HAP-1 (cell line): ENCODE results near the gene TUT7.
"Not testable (repeated sequence)": the region's sequence is repeated elsewhere in the genome, so short reads cannot be mapped to it uniquely, and the experiment has no call there.

Source experiments
- DNase-seq, 2 experiments: peaks; one replicate each; pipeline ENCODE4 v3.0.0-alpha.2; 2016 to 2020; ENCODE audit warnings: low spot score in 2 of 2
- H3K27me3 ChIP-seq: fragments of 250-450 bp; sonication (Bioruptor Pico); 2 replicates; pipeline ENCODE4 v1.5.1; 2020; ENCODE audit warnings: low read depth, mild to moderate bottlenecking, moderate library complexity
- H3K36me3 ChIP-seq: fragments of 250-450 bp; sonication (Bioruptor Pico); replicated peaks from 2 replicates; pipeline ENCODE4 v1.5.1; 2020; ENCODE audit warnings: mild to moderate bottlenecking
- H3K4me1 ChIP-seq: fragments of 250-450 bp; sonication (Bioruptor Pico); 2 replicates; pipeline ENCODE4 v1.5.1; 2020; ENCODE audit warnings: mild to moderate bottlenecking
- H3K4me3 ChIP-seq: fragments of 250-450 bp; sonication (Bioruptor Pico); 2 replicates; pipeline ENCODE4 v1.5.1; 2020; ENCODE audit warnings: mild to moderate bottlenecking, moderate library complexity
- H3K9me3 ChIP-seq: fragments of 250-450 bp; sonication (Bioruptor Pico); 2 replicates; pipeline ENCODE4 v1.5.1; 2020; ENCODE audit warnings: mild to moderate bottlenecking, moderate library complexity
- in situ Hi-C: fragments of 300-500 bp; cut with MboI; formaldehyde crosslinking; loops from 3 replicates; pipeline ENCODE4 v1.14.3; 2020; ENCODE audit warnings: low sequenced_read_pairs, inconsistent platforms, mixed read lengths

TUT7 gene

DNA sequence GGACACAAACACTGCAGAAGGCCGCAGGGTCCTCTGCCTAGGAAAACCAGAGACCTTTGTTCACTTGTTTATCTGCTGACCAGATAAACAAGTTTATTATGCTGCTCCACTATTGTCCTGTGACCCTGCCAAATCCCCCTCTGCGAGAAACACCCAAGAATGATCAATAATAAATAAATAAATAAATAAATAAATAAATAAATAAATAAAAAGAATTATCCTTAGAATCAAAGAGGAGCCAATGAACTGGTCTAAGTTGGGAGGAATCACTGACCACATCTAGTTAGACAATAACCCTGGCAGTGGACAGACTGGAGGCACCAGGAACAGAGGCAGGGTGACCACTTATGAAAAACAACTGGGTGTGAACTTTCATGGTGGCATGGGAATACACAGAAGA lies 41.3 kb downstream of the TUT7 start:
- H3K27me3 ChIP-seq, DNase-seq, H3K4me3 ChIP-seq, H3K9me3 ChIP-seq, in situ Hi-C loops, H3K4me1 ChIP-seq: not testable (repeated sequence)
- H3K36me3 ChIP-seq, result peaks cover 36% of the 10 kb centered on the region

DNA sequence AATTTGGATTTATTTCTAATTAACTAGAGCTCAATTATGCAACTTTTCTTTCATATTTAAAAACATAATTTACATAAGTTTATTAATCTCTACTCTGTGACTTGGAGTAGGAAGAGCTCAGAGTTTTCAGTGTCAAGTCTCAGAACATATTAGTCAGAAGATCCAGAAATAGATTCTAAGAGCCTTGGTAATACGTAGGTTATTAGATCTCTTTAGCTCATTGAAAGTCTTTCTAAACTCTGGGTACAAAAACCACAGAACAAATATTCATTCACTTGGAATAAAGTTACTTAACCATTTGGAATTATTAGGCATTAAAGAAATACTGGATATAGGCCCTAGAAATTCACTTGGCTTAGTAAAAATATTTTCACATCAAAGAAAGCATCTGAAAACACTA lies 45.5 kb downstream of the TUT7 start:
- Histone ChIP-seq H3K9me3 (no peaks in the 10 kb centered on the region), H3K4me3 (no peak overlapping the region), H3K4me1 (peaks cover 6% of the 10 kb centered on the region), H3K36me3 (peaks cover 26% of the 10 kb centered on the region), H3K27me3 (no peaks in the 10 kb centered on the region)
- in situ Hi-C loops, result no loop called here
- DNase-seq, result no peak

DNA sequence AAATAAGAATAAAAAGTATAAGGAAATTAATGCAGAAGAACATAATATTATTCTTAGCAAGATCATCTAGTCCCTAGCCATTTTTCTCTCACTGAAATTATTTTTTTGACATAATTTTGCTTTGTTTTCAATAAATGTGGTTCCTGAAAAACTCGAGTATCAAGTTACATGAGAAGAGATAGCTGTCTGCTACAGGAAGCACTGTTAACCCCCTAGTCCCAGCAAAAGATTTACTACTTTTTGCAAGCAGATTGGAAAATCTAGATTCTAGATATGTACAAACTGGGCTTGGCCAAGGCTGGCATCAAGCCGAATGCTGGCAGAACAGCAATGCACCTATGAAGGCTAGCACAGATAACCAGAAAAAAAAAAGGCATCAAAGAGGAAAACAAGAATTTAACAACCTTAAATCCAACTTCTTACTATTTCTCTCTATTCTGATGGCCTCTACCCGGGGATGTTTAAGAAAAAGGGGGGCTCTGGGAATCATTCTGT lies 49.9 kb downstream of the TUT7 start:
- DNase-seq, result no peak
- no peaks in the 10 kb centered on the region for H3K9me3 ChIP-seq
- H3K27me3 ChIP-seq, result no peaks in the 10 kb centered on the region
- no peak overlapping the region for H3K4me3 ChIP-seq
- in situ Hi-C loops, result no loop called here
- peaks cover 13% of the 10 kb centered on the region for H3K4me1 ChIP-seq
- H3K36me3 ChIP-seq, result peaks cover 21% of the 10 kb centered on the region

DNA sequence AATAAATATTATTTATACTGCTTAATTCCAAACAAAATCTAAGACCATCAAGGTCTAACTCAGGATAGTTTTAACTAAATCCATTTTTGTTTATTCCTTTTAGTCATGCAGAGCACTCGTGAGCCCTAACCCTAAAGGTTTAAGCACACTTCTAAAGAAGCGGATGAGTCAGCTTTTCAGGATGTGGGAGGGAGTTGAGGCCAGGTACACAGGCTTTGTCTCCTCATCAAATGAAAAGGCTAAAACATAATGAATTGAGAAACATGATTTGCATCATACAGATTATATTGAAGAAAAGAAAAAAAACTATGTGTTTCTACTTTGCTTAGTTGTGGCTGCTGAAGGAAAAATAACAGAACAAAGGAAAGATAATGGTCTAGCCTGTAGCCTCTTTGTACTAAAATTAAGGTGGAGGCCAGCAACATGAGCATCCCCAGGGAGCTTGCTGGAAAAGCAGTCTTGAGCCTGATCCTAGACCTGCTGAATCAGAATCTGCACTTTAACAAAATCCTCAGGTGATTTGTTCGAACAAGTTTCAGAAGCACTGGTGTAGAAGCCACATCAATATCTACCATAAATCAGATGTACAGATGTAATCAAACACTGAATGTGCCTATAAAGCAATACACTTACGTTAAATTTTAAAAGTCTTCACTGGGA lies 50.8 kb downstream of the TUT7 start:
- Histone ChIP-seq H3K4me3 (no peak overlapping the region), H3K27me3 (no peaks in the 10 kb centered on the region), H3K36me3 (peaks cover 22% of the 10 kb centered on the region), H3K4me1 (peaks cover 13% of the 10 kb centered on the region), H3K9me3 (no peaks in the 10 kb centered on the region)
- in situ Hi-C loops, result no loop called here
- peak; percentile 39 to 60 for DNase-seq

DNA sequence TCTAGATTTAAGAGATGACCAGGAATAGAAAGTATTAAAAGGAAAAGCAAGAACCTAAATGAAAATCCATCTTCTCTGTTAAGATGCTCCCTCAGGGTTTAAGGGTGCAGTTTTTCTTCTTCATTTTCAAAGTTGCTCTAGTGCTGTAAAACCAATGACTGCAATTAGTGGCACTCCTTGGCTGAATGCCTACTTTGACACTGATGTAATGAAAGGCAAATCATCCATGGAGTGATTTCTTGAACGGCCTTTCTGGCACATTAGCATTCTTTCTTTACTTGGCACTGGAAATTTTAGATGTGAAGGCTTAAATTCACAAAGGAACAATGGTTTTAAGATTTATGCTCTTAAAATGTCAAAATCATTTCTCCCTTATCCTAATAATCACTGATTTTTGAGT lies 52.5 kb downstream of the TUT7 start:
- Histone ChIP-seq H3K4me1 (peaks cover 13% of the 10 kb centered on the region), H3K9me3 (no peaks in the 10 kb centered on the region), H3K36me3 (peaks cover 20% of the 10 kb centered on the region), H3K4me3 (no peak overlapping the region), H3K27me3 (no peaks in the 10 kb centered on the region)
- in situ Hi-C loops, result no loop called here
- DNase-seq, result no peak

DNA sequence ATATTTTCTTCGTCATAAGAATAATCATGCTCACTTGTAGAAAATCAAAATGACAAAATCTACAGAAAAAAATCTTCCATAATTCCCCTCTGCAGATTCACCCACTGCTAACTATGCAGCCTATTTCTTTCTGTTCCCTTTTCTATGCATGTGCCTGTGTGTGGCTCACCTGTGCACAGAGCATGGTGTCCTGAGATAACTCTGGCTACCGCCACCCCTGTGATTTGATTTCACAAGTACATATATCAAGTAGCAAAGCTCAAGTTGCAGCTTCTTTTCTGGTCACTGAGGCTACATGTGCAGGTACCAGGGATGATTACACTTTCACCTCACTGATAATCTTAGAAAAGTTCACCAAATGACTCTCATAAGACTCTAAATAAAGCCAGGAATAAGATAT lies 53.5 kb downstream of the TUT7 start:
- Histone ChIP-seq H3K36me3 (peaks cover 21% of the 10 kb centered on the region), H3K4me1 (peaks cover 13% of the 10 kb centered on the region), H3K9me3 (no peaks in the 10 kb centered on the region), H3K4me3 (no peak overlapping the region), H3K27me3 (no peaks in the 10 kb centered on the region)
- in situ Hi-C loops, result no loop called here
- no peak for DNase-seq

DNA sequence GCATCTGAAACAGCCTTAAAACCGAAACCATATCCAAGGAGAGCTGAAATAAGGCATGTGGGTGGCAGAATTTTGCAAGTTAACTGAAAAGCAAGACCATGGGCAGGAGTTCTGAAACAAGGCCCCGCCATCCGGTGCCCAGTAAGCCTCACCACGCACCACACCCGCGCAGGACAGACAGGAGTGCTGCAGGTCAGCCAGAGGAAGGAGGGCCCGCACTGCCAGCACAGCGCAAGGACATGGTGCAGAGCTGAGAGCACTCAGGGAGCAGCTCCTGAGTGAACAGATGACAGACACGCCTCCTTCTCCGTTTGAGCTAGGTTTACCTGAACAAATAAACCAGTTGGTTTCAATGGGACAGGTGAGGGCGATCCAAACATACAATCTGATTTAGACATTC lies 55.3 kb downstream of the TUT7 start:
- no peak for DNase-seq
- H3K9me3 ChIP-seq, result no peaks in the 10 kb centered on the region
- in situ Hi-C loops, result no loop called here
- no peak overlapping the region for H3K4me3 ChIP-seq
- H3K27me3 ChIP-seq, result no peaks in the 10 kb centered on the region
- H3K36me3 ChIP-seq, result peaks cover 21% of the 10 kb centered on the region
- H3K4me1 ChIP-seq, result peaks cover 9% of the 10 kb centered on the region

DNA sequence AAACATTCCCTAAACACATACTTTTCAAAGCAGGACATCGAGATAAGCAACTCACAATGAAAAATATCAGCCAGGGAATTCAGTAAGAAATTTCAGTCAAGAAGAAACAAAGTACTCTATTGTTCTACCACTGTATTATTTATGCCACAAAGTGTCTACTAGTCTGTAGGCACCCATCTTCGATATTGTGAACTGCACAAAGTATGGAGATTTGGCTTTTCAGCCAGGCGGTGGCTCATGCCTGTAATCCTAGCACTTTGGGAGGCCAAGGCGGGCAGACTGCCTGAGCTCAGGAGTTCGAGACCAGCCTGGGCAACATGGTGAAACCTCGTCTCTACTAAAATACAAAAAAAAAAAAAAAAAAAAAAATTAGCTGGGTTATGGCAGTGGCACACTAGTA lies 63.9 kb downstream of the TUT7 start:
- H3K27me3 ChIP-seq, in situ Hi-C loops: not testable (repeated sequence)

DNA sequence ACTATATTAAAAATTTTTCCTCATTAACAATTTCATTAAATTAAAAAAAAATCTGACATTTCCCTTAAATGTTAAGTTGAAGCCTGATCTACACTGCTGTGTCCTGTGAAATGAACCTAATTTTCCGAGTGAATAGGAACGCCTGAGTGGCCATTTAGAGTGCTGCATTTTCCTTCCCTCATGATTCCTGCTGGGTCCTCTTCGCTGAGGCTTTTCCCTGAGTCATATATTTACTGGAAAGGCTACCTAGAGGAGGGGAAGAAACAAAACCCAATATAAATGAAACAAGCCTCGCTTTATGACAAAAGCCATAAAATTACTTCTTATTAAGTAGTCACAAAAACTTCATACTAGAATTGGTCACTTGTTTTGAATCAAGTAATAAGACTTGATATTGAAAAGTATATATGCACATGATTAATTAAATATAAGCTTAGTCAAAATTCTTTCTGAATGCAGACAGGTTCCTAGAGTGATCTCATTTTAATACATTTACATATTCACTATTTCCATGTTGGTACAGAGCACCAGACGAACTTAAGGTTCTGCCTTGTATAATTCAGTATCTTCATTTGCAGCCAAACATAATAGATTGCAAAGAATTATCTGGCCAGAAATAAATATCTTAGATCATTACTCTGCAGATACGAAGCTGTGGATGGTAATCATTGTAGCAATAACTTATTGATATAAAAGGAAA lies 65.6 kb downstream of the TUT7 start:
- Histone ChIP-seq H3K4me3 (no peak overlapping the region), H3K4me1 (peaks cover 8% of the 10 kb centered on the region), H3K27me3 (no peaks in the 10 kb centered on the region), H3K9me3 (no peaks in the 10 kb centered on the region), H3K36me3 (no peaks in the 10 kb centered on the region)
- in situ Hi-C loops, result loop anchor here (5.0 kb wide), 1 partner anchor 64 kb away; the partner anchor contains the start of gene TUT7
- no peak for DNase-seq

More for the DNA sequence above, 63.9 kb downstream of the TUT7 start:
- not testable (repeated sequence) for DNase-seq, H3K36me3 ChIP-seq, H3K4me3 ChIP-seq, H3K4me1 ChIP-seq, H3K9me3 ChIP-seq

DNA sequence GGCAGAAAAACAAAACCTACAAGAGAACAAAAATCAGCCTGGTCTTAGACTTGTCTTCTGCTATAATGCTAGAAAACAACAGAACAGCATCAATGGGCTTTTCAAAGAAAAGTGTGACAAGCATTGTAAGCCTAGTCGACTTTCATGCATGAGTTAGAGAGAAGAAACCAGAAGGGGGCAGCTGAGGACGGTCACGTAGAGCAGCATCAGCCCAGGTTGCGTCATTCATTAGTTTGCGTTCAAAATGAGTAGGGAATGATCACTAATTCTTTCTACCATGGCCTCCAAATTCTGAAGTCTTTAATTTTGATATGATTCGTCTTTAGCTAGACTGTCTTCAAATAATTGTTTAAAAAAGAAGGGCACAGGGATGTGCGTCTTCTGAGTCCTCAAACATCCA lies 67.2 kb downstream of the TUT7 start:
- Histone ChIP-seq H3K36me3 (no peaks in the 10 kb centered on the region), H3K4me3 (no peak overlapping the region), H3K4me1 (peaks cover 15% of the 10 kb centered on the region), H3K27me3 (no peaks in the 10 kb centered on the region), H3K9me3 (no peaks in the 10 kb centered on the region)
- peak; percentile 77 to 84 for DNase-seq
- in situ Hi-C loops, result loop anchor here (5.0 kb wide), 1 partner anchor 65 kb away; the partner anchor contains the start of gene TUT7

DNA sequence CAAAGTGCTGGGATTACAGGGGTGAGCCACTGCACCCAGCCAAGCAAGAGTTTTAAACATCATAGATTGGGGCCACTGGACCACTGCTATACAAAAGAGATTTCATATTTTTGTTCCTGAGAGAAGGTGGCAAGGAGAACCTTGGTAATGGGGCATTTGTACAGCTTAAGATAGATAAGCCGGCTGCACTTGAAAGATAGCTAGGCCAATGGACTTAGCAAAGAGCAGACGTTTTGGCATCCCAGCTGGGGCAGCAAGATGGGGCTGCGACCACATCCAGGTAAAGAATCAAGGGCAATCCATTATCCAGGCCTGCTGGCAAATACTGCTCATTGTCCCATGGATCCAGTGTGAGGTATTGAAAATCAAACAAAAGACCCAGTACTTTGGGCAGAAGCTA lies 67.9 kb downstream of the TUT7 start:
- Histone ChIP-seq H3K27me3 (no peaks in the 10 kb centered on the region), H3K4me3 (no peak overlapping the region), H3K4me1 (peaks cover 15% of the 10 kb centered on the region), H3K36me3 (peaks cover 2% of the 10 kb centered on the region; the same call in 1 of the 2 replicates), H3K9me3 (no peaks in the 10 kb centered on the region)
- in situ Hi-C loops, result loop anchor here (5.0 kb wide), 1 partner anchor 66 kb away; the partner anchor contains the start of gene TUT7
- DNase-seq, result no peak

DNA sequence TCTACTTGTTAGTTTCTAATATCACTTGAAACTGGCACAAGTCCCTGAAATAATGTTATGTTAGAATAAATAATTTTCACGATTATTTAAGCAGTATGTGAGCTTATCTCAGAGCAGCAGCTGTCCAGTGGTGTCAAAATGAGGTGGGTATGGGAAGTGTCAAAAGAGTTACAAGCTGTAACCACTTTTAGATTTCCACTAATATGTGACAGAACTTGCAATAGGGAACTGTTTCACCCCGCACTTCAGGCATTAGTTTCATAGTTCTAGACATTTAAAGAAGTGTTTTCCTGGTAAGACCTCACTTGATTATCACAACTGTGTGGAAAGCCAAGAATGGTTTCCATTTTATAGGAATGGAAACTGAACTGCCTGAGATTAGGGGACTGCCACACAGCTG lies 68.9 kb downstream of the TUT7 start:
- Histone ChIP-seq H3K36me3 (peaks cover 3% of the 10 kb centered on the region; the same call in 1 of the 2 replicates), H3K9me3 (no peaks in the 10 kb centered on the region), H3K4me3 (no peak overlapping the region), H3K4me1 (peaks cover 19% of the 10 kb centered on the region), H3K27me3 (no peaks in the 10 kb centered on the region)
- in situ Hi-C loops, result loop anchor here (5.0 kb wide), 1 partner anchor 67 kb away; the partner anchor contains the start of gene TUT7
- no peak for DNase-seq

DNA sequence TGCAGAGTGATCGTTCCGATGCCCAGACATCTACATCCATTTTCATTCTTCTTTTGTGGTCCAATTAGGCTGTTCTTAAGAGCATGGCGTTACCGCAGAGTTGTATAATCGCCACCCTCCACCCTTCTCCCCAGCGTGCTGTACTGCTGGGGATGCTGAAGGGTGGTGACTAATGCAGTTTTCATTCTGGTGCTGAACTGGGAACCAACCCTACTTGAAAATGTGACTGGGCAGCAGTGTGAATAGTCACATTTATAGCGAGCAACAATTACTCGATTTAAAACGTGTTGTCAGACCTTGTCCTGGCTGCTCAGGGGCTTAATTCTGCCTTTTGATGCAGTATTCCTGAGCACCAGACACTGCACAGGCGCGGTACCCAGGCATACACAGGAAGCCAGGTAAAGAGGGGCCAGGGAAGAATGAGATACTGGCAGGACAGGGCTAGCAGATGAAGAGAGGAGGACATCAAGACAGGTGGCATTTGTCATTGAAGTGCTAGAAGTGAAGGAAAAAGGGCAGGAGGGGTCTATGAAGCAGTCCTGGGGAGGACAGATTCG lies 71.2 kb downstream of the TUT7 start:
- H3K9me3 ChIP-seq, result no peaks in the 10 kb centered on the region
- no peaks in the 10 kb centered on the region for H3K27me3 ChIP-seq
- H3K36me3 ChIP-seq, result peaks cover 6% of the 10 kb centered on the region; the same call in 1 of the 2 replicates
- peak overlapping the region; percentile 87 for H3K4me3 ChIP-seq
- DNase-seq, result peak in 1 of 2 experiments; percentile 44
- H3K4me1 ChIP-seq, result peaks cover 21% of the 10 kb centered on the region
- in situ Hi-C loops, result no loop called here
